ENCODE measurements around the gene VAV1.

- TF ChIP-seq CTCF (IDR thresholded peaks at IDR 0.05): no peak
- no peak for TF ChIP-seq POLR2A (IDR thresholded peaks at IDR 0.05)
Observed at GRCh38 chr19:6772866-6773322, 386 bp downstream of the VAV1 start.
